ENCODE data around the gene ISM1.
"Not testable (repeated sequence)": the region's sequence is repeated elsewhere in the genome, so short reads cannot be mapped to it uniquely, and the experiment has no call there.

ISM1 gene

DNA sequence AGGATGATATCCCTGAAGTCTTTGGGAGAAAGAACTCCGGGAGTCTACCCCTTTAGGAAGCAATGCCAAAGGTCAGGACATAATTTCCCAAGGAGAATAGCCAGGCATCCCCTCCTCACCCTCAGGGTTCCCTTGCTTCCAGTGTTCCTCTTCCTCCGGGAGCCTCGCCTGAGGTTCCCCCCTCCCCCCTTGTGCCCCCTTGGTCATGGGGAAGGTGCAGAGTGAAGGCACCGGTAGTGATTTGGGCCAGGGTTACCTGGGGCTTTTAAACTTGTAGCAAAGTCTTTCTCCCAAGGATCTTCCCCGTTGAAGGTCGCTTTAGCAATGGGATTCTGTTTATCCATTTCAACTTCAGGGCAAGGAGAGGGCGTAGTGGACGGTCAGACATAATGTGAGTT, 1.2 kb downstream of the ISM1 start:
- no peak for DNase-seq

- DNase-seq: no peak
These were observed 2.9 kb downstream of the ISM1 start for GRCh38 chr20:13223736-13224520.

DNA sequence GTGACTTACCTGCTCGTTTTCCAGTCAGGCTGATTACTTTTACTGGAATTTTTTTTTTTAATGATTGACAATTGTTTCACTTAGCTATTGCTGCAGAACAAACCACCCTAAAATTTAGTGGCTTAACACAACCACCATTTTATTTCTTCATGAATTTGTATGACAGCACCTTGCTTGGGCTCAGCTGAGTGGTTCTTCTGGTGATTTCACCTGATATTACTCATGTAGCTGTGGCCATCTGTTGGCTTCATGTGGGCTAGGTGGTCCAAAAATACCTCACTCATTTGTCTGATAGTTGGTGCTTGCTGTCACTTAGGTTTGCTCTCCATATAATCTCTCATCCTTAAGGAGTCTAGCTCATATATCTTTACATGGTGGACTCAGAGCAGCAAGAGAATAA, 5.3 kb downstream of the ISM1 start:
- DNase-seq: no peak

GRCh38 chr20:13228771-13229170, 7.7 kb downstream of the ISM1 start:
- DNase-seq: no peak

DNA sequence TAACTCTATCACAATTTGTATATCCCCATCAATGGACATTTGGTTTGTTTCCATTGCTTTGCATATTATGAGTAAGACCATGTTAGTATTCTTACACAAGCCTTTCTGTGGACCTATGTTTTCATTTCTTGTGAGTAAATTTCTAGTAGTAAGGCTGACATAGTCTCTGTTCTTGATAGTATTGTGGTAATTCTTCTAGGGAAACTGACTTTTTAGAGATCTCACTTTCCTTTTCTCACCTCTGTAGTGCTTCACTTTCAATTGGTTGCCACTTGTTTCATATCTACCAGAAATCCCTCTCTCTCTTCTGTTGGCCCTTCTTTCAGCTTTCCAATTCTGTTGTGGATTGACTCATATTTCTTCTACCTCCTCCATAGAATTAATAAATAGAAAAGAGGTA, 8.5 kb downstream of the ISM1 start:
- DNase-seq: no peak

GRCh38 chr20:13231031-13231752, 10.1 kb downstream of the ISM1 start:
- peak; percentile 34 to 39 for DNase-seq

GRCh38 chr20:13232999-13233398, 11.9 kb downstream of the ISM1 start:
- DNase-seq: no peak

DNA sequence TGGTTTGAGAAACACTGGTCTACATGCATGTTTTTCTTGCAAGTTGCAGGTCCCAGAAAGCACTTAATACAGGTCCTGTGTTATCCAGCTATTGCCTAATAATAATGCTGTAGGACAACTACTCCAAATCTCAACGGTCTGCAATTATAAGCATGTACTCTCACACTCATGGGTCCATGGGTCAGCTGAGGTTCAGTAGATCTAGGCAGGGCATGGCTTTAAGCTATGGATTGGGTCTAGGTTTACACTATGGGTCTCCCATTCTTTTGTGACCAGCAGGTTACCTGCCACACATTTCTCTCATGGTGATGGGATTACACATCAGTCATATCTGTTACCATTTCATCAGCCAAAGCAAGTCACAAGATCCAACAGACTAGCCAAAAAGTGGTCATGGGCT, 13.9 kb downstream of the ISM1 start:
- no peak for DNase-seq

DNA sequence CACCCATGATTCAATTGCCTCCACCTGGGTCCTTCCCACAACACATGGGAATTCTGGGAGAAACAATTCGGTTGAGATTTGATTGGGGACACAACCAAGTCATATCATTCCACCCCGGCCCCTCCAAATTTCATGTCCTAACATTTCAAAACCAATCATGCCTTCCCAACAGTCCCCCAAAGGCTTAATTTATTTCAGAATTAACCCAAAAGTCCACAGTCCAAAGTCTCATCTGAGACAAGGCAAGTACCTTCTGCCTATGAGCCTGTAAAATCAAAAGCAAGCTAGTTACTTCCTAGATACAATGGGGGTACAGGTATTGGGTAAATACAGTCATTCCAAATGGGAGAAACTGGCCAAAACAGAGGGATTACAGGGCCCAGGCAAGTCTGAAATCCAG, 15.3 kb downstream of the ISM1 start:
- DNase-seq: not testable (repeated sequence)

GRCh38 chr20:13236990-13237720, 16.1 kb downstream of the ISM1 start:
- no peak for DNase-seq

- no peak for DNase-seq
These were observed 17.1 kb downstream of the ISM1 start for GRCh38 chr20:13238001-13238653.

GRCh38 chr20:13243826-13244376, 22.8 kb downstream of the ISM1 start:
- no peak for DNase-seq

GRCh38 chr20:13245250-13245723, 24.2 kb downstream of the ISM1 start:
- no peak for DNase-seq

DNA sequence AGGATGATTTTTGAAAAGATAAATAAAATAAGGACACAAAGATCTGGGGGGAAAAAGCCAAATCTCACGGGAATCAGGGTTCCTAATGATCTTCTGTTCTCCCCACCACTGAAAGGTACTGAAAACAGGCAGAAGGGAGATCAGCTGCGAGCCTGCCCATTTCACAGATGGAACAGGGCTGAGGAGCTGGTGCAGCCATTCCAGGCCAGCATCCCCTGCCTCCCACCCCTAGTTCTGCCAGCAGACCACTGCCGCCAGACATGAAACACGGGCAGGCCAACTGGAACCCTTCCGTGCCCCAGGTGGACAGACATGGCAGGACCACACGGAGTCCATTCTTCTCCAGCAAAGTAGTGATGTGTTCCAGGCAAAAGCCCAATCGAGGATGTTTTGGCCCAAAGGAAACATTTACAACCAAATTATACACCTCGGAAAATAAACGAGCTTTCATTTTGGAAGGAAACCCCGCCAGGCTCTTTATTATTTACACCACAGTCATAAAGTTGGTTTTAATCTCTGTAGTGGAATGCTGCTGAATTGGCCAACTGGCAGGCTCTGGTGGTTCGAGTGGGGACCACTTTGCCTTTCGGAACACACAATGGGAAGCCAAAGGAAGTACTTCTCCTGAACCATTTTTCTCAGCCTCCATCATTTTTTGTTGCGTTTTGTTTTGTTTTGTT, 28.2 kb downstream of the ISM1 start:
- no peak for DNase-seq

DNA sequence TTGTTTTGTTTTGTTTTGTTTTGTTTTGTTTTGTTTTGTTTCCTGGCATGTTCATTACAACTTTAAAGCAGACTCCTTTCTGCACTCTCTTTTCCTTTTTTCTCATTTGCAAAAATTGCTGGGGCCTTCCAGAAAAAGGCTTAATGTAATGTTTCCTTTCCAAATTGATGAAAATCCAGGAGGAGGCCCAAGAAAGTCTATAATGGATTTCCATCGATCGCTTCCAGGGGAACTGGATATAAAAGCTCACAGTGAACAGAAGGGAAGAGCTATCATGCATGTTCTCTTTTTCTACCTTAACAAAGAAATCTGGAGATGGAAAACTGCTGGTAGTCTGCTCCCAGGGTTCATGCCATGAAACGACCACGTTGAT, 28.7 kb downstream of the ISM1 start:
- no peak for DNase-seq

- DNase-seq: no peak
These were observed 29.2 kb downstream of the ISM1 start for GRCh38 chr20:13250251-13250650.

- no peak for DNase-seq
These were observed 30.2 kb downstream of the ISM1 start for GRCh38 chr20:13251106-13251903.

GRCh38 chr20:13251904-13252297, 30.8 kb downstream of the ISM1 start:
- no peak for DNase-seq

DNA sequence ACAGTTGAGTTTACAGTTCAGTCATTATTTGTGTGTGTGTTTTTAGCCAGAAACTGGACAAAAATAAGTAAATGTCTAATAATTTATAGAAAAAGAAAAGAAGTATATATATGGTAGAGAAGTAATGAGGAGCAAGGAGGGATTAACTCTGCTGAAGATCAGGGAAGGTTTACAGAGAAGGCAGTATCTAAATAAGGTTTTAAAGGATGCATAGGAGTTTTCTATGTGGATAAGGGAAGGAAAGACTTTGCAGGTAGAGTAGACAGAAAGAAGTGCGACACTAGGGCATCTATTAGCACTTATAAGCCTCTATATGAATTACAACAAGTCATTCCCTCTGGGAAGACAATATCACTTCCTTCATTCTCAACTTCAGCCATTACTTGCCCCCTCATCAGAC, 34.3 kb downstream of the ISM1 start:
- no peak for DNase-seq

- no peak for DNase-seq
These were observed 35.5 kb downstream of the ISM1 start for GRCh38 chr20:13256606-13257005.

DNA sequence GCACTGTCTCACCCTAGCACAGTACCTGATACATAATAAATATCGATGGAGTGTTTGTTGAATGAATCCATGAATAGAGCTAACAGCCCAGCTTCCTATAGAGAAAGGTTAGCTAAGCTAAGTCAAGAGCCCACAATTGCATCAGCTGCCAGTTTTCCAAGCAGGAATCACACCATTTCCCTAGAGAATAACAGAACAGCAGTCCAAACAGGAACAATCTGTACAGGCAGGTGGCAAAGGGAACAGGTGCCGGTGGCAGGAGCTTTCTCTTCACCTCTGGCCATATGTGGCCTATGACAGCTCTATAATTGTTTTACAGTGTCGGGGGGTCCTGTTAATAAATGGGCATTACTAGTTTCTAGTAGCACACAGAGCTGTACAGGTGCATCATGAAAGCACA, 38.8 kb downstream of the ISM1 start:
- DNase-seq: no peak
